CD4-positive, alpha-beta T cell treated with Interleukin-17A for 4 hours (primary cell): ENCODE results near the gene THEM4.
"Not testable (repeated sequence)": the region's sequence is repeated elsewhere in the genome, so short reads cannot be mapped to it uniquely, and the experiment has no call there.

Experiments
- DNase-seq: peaks from one replicate; pipeline ENCODE4 v3.0.0-alpha.2; 2020; ENCODE audit warnings: mixed read lengths

THEM4 gene

DNA sequence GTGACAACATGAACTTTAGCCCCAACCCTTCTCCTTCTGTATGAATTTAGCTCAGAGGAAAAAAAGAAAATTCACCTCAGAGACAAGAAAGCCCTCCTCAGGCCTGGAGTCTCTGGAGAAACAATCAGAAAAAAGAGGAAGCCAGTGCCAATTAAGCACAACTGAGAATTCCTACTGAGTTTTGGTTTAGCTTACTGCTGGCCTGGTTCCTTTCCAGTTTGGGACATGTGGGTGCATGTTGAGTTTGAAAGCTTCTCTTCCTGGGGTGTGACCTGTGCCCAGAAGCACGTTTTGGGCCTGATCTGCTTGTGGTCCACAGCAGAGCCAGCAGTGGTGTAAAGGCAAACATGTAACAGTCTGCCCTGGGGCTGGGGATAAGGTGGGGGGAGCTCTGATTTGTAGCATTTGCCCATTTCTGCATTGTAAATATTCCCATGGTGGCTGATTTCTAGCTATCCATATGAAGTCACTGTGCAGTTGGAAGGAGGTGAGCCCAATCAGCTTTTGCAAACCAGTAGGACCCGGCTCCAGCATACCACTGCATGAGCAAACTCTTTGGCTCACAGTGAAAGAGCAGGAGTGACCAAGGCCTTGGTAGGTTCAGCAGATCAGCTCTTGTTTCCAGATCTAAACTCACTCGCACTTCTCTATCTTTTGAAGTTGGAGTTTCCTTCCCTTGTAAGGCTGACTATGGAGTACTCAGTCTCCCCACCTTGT is 51.1 kb downstream of the THEM4 start:
- no peak for DNase-seq

GRCh38 chr1:151855933-151856332 is 53.4 kb downstream of the THEM4 start:
- DNase-seq: no peak

DNA sequence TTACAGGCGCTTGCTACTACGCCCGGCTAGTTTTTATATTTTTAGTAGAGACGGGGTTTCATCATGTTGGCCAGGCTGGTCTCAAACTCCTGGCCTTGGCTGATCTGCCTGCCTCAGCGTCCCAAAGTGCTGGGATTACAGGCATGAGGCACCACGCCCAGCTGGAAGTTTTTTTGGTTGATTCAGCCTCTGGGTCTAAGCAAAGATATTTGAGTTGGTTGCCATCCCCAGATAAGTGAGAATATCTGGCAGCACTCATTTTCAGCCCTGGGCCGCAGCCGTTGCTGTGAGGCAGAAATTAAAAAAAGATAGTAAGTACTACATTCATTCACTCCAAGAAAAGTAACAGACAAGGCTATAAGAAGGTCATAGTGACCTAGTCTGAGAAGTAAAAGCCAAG is 53.8 kb downstream of the THEM4 start:
- DNase-seq: not testable (repeated sequence)

DNA sequence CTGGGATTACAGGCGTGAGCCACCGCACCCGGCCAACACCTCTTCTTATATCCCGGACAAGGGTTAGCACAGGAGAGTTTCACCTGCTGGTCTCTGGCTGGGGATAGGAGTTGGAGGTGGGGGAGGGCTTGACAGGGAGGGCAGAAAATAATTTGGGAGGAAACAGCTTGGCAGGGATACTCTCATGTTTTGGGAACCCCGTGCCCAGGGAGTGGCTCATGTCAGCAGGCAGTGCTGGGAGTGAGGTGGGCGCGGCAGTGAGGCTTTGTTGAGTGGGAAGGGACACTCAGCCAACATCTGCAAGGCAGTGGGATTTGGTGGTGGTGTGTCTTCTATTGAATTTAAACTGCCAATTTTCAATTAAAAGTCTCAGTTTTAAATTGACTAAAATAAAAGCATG is 54.7 kb downstream of the THEM4 start:
- DNase-seq: no peak

- no peak for DNase-seq
Observed at GRCh38 chr1:151853411-151853943, 55.8 kb downstream of the THEM4 start, which contains the start of gene THEM5. Gene THEM5, minus strand, starts transcription at chr1:151853712. Its CDS starts 147 bp downstream, at chr1:151853565.

- DNase-seq: no peak
Observed at GRCh38 chr1:151852733-151853132, 56.6 kb downstream of the THEM4 start.

DNA sequence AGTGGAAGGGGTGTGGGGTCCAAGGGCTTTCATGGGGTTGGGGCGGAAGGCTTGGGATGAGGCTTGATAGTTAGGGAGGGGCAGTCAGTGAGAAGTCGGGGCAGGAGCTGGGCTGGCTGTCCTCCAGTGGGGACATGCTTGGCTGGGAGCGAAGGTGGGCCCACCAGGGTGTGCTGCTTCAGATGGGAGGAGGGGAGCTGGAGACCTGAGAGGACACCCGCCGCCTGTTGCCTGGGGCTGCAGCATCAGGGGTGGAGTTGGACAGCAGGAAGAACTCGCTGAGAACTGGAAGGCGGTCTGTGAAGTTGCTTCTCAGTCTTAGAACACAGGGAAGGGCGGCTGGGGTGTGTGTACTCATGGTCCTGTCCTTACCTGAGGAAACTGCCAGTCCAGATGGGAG is 57.4 kb downstream of the THEM4 start:
- no peak for DNase-seq

DNA sequence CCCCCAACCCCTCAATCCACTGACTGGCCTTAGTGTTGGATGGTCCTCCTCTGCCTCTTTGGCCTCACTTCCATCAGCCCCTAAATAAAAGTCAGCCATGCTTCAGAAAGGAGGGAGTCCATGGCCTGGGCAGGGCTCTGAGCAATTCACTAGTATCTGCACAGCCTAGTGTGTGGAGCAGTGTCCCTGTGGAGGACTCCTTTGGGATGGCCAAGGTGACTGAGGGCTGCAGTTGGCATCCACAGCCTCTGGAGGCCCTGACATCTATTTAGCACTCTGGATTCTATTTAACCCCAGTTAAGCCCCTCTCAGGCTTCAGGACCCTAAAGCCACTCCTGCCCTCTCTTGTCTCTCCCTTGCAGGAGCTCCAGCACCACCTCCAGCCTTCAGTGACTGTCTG is 59.4 kb downstream of the THEM4 start:
- no peak for DNase-seq

GRCh38 chr1:151849126-151849525 is 60.2 kb downstream of the THEM4 start:
- no peak for DNase-seq

DNA sequence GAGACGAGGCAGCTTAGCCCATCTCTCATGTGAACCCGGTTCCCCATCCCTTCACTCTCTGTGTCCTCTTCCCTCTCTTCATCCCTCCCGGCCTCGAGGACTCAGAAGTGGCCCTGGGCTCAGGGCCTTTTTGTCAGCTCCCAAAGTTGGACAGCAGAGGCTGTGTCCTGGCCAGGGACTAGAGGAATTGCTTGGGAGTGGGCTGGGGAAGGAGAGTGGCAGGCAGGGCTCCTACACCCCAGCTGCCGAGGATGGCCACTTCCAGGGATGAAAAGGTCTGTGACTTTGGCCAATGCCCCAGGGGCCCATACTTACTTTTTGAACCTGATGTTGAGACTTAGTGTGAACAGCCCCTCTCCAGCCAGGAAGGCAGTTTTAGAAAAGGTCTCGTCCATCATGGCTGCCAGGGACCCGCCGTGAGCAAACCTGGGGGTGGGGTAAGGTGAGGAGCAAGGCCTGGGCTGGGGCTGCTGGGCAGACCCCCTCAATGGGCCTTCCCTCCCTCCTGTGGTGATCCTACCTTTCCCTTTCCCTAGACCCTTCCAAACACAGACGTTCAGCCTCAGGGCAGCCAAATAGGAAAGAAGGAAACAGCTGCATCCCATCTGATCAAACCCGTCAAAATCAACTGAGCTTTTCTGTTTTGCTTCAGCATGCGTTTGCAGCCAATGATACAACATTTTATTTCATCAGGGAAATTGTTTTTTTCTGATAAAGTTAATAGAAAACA is 61.3 kb downstream of the THEM4 start:
- DNase-seq: no peak

DNA sequence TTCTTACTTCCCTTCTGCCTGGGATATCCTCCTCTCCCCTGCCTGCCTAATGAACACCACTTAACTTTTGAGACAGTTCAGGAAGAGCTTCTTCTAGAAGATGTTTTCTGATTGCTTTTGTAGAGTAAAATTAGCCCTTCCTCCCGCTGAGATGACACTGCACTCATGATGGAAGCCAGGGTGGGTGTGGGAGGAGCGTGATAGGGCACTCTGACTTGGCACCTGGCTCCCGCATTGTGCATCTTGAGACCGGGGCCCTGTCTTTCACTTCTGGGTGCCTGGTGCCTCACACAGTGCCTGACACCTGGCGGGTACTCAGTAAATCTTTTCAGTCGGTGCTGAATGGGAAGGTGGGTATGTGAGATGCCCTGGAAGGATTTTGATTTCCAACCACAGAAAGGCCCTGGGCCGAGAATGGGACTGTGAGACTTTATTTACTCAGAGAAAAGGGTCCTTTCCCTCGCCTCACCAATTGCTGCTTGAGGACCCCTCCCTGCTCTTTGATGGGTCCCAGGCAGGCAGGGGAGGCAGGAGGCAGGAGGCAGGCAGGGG is 62.5 kb downstream of the THEM4 start:
- DNase-seq: no peak

GRCh38 chr1:151846062-151846568 is 63.2 kb downstream of the THEM4 start:
- no peak for DNase-seq

- no peak for DNase-seq
Observed at GRCh38 chr1:151843398-151843797, 65.9 kb downstream of the THEM4 start.

DNA sequence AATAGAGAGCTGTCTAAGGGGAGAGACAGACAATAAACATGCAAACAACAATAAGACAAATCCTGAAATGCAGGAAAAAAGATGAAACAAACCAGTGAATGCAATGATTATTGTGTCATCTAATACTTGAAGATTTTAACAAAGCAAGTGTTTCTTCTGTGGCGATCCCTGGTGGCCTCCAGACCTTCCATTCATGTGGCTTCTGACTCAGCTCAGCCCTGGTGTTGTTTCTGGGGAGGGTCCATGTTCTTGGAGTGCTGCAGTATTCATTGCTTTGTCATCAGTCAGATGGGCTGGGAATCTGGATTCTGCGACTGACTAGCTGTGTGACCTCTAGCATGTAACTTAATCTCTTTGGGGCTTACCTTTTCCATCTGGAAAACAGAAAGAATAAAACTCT is 68.2 kb downstream of the THEM4 start:
- no peak for DNase-seq

DNA sequence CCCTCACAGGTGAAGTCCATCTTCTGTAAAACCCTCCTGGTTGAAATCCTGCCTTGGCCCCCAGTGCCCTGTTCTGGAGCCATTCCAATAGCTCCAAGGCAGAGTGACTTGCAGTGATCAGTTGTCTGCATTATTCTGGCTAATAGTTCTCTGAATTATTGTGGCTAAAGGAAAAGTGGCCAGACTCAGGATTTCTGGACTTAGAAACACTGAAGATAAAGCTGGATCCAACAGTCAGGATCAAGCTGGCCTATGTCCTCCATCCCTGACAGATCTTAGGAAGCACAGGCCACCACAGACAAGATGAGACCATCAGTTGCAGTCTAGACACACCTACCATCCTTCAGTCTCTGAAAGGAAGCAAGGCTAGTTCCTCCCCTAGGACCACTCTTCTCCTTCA is 68.9 kb downstream of the THEM4 start:
- DNase-seq: no peak

- peak; percentile 78 for DNase-seq
Observed at GRCh38 chr1:151839457-151840403, 69.6 kb downstream of the THEM4 start, which contains the start of gene C2CD4D. Gene C2CD4D, minus strand, starts transcription at chr1:151839820. Its CDS starts 831 bp downstream, at chr1:151838989.

DNA sequence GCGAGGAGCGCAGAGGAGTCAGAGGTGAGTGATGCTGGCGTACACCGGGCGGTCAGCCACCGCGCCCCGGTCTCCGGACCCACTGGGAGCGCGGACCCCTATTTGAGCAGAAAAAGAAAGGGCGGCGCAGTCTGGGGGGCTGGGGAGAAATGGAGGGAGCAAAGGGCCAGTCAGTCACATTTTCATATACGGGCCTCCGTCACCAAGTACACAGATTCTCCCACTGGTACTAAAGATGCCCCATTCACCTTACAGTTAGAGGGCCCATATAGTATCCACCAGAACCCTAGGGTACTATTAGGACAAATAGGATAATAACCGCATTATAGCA is 70.3 kb downstream of the THEM4 start:
- no peak for DNase-seq

- DNase-seq: peak; percentile 51
Observed at GRCh38 chr1:151838222-151839081, 70.9 kb downstream of the THEM4 start.

DNA sequence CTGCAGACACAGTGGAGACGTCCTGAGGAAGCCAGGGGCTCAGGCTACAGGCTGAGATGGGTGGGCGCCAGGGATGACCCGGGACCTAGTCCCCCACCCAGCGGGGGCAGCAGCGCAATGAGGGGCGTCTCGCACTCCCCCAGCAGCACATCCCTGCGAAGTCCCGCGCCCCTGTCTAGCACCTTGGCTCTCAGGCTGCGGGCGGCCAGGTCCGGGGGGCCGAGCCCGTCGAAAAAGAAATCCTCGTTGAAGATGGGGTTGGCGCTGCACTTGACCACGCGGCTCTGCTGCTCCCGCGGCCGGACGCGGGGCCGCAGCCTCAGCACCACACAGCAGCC is 71.5 kb downstream of the THEM4 start:
- no peak for DNase-seq

DNA sequence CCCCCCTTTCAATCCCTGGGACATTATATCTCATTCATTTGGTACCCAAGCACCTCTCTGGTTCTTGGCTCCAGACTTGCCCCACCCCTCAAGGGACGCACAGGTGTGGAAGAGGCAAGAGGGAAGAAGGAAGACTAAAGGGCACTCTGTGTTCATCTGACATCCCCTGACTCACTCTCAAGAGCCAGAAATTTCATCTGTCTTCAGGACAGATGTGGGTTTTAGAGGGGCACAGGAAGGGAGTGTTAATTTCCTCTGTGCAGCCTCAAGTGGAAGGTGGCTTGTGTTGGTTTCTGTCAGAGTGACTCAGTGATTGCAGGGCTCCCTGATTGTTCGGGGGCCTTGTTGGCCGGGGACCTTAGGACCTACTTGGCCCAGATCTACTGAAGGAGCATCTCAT is 72.1 kb downstream of the THEM4 start:
- DNase-seq: peak; percentile 52

GRCh38 chr1:151835596-151835995 is 73.7 kb downstream of the THEM4 start:
- DNase-seq: no peak

GRCh38 chr1:151834239-151834638 is 75.1 kb downstream of the THEM4 start:
- no peak for DNase-seq
